CD4-positive, alpha-beta T cell treated with Interleukin-6 at 100 ng/mL for 8 hours (primary cell): ENCODE data around the gene CELA3B.
"Not testable (repeated sequence)": the region's sequence is repeated elsewhere in the genome, so short reads cannot be mapped to it uniquely, and the experiment has no call there.

Experiments used
- DNase-seq: peaks from one replicate; pipeline ENCODE4 v3.0.0-alpha.2; 2020; ENCODE audit warnings: mixed read lengths, low spot score

Gene CELA3B

GRCh38 chr1:22012752-22013151, 35.9 kb downstream of the CELA3B start:
- DNase-seq, result not testable (repeated sequence)

- DNase-seq, result not testable (repeated sequence)
Measured at GRCh38 chr1:22014575-22015206, 37.9 kb downstream of the CELA3B start.

- DNase-seq, result peak; percentile 81
Measured at GRCh38 chr1:22018583-22019559, 42.0 kb downstream of the CELA3B start.

GRCh38 chr1:22021061-22021460, 44.2 kb downstream of the CELA3B start:
- DNase-seq, result no peak

- peak; percentile 78 for DNase-seq
Measured at GRCh38 chr1:22024485-22025367, 47.9 kb downstream of the CELA3B start.

GRCh38 chr1:22025368-22026155, 48.7 kb downstream of the CELA3B start:
- DNase-seq, result peak; percentile 93

GRCh38 chr1:22026924-22027289, 50.1 kb downstream of the CELA3B start:
- DNase-seq, result no peak

- no peak for DNase-seq
Measured at GRCh38 chr1:22030057-22030456, 53.2 kb downstream of the CELA3B start.

- no peak for DNase-seq
Measured at GRCh38 chr1:22030473-22030872, 53.7 kb downstream of the CELA3B start.

GRCh38 chr1:22031214-22031962, 54.6 kb downstream of the CELA3B start:
- peak; percentile 73 for DNase-seq

GRCh38 chr1:22034834-22035233, 58.0 kb downstream of the CELA3B start:
- DNase-seq, result not testable (repeated sequence)

- DNase-seq, result no peak
Measured at GRCh38 chr1:22037520-22037919, 60.7 kb downstream of the CELA3B start.

GRCh38 chr1:22038036-22038435, 61.2 kb downstream of the CELA3B start:
- DNase-seq, result no peak
